ENCODE data around the gene UHRF1.

UHRF1 gene

DNA sequence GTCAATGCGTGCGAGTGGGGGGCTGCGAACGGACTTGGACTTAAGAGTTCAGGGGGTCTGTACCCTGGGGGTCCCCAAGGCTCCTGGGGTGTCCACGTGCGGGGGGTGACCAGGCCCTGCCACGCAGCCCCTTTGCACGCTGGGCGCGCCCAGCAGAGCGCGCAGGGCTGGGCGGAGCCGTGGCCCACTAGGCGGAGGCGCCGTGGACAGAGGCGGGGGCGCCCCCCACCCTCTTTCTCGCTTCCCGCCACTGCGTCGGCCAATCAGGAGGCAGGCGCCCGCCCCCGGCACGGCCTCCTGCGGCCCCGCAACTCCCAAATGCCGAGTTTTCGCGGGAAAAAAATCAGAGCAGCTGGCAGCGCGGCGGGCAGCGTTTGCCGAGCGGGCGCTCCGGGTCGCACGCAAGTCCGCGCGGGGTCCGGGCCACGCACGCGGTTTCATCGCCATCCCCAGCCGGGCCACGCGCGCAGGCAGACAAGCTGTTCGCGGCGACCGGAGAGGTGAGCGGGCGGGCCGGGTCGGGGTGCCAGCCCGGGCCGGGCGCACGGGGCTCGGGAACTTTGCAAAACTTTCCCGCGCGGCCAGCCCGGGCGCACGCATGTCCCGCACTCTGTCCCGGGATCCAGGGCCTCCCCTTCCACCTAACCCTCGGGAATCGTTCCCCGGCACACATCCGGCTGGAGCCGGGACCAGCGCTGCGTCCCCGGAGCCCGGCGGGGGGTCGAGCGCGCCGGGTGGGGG, at the start of gene UHRF1:
UHRF1 (plus strand) TSS at position 346 of the 741 bp plus-strand sequence. CDS start 1,385 bp downstream, outside the sequence.
- DNase-seq (ENCODE audit: low read depth), result no peak
- TF ChIP-seq, protein P1, sequence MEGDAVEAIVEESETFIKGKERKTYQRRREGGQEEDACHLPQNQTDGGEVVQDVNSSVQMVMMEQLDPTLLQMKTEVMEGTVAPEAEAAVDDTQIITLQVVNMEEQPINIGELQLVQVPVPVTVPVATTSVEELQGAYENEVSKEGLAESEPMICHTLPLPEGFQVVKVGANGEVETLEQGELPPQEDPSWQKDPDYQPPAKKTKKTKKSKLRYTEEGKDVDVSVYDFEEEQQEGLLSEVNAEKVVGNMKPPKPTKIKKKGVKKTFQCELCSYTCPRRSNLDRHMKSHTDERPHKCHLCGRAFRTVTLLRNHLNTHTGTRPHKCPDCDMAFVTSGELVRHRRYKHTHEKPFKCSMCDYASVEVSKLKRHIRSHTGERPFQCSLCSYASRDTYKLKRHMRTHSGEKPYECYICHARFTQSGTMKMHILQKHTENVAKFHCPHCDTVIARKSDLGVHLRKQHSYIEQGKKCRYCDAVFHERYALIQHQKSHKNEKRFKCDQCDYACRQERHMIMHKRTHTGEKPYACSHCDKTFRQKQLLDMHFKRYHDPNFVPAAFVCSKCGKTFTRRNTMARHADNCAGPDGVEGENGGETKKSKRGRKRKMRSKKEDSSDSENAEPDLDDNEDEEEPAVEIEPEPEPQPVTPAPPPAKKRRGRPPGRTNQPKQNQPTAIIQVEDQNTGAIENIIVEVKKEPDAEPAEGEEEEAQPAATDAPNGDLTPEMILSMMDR (IDR thresholded peaks at IDR 0.05; ENCODE audit: low read depth, low read length, missing control alignments), result no peak
- H3K4me3 ChIP-seq (ENCODE audit: low read depth, low read length), result peak within 1 kb of the TSS; percentile 73

DNA sequence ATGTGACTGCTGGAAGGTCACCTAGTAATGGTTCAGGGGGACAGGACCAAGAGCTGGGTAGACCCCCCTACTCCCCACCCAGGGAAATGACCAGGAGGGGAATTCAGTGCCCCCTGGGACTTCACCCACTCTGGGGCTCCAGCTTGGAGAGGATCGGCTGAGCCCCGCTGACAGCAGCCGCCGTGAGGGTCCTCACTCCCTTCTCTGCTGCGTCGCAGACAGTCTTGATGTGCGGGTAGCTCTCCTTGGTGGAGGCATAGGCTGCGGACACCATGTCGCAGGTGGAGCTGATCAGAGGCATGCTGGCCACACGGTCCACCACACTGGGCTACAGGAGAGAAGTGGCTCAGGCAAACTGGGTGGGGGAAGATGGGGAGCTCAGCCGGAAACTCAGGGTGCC, 49.6 kb upstream of the UHRF1 start:
- no peak overlapping the region for H3K4me3 ChIP-seq (ENCODE audit: low read depth, low read length)
- DNase-seq (ENCODE audit: low read depth), result no peak
- TF ChIP-seq, protein P1 (IDR thresholded peaks at IDR 0.05; ENCODE audit: low read depth, low read length, missing control alignments), result no peak

DNA sequence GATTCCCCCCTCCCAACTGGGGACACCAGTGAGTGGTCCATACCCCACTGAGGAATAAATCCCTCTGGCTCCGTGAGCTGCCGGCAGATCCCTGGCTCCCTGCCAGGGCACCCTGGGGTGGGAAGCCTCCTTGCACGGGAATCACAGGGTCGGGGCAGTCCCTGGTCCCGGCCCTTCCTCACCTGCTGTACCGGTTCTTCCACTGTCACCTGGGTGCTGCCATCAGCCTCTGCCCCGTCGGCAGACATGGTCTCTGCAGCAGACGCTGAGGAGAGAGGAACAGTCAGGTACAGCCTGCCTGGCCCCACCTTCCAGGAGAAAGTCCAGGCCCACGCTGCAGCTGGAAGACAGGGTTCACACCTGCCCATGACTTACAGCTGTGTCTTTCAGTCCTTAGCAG, 48.2 kb upstream of the UHRF1 start:
- no peak for DNase-seq (ENCODE audit: low read depth)
- TF ChIP-seq, protein P1 (IDR thresholded peaks at IDR 0.05; ENCODE audit: low read depth, low read length, missing control alignments), result no peak
- H3K4me3 ChIP-seq (ENCODE audit: low read depth, low read length), result no peak overlapping the region

DNA sequence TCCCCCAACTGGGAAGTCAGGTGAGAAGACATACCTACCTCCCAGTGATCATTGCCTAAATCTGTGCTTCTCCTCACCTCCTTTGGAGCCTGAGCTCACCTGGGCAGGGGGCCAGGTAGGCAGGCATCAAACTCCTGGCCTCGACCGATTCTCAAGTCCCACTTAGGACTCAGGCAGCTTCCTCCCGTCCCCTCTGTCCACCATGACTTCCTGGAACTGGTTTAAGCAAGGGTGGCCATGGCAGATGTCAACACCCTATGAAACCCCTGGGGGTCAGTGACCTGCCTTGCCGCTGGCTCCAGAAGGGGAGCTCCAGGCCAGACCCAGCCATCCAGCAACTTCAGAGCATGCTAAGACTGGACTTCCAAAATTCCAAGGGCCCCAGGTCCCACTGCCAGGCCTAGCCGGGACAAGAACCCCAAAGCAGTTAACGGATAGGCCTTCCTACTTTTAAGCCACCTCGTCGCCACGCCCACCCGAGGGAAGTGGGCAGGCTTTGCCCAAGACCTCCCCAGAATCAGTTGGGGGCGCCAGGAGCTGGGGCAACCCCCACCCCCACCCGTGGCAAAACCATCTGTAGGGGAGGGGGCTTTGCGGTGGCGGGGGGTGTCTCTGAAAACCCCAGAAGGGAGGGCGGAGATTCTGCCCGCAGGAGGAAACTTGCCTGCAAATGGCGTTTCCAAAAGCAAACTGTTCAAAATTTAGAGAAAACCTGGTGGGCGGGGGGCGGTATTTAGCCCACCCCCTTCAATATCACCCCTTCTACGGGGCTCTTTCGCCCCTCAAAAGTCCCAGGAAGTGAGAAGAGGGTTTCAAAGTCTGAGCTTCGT, 42.5 kb upstream of the UHRF1 start:
- no peak for DNase-seq (ENCODE audit: low read depth)
- TF ChIP-seq, protein P1 (IDR thresholded peaks at IDR 0.05; ENCODE audit: low read depth, low read length, missing control alignments), result no peak
- peak overlapping the region; percentile 83 for H3K4me3 ChIP-seq (ENCODE audit: low read depth, low read length)

DNA sequence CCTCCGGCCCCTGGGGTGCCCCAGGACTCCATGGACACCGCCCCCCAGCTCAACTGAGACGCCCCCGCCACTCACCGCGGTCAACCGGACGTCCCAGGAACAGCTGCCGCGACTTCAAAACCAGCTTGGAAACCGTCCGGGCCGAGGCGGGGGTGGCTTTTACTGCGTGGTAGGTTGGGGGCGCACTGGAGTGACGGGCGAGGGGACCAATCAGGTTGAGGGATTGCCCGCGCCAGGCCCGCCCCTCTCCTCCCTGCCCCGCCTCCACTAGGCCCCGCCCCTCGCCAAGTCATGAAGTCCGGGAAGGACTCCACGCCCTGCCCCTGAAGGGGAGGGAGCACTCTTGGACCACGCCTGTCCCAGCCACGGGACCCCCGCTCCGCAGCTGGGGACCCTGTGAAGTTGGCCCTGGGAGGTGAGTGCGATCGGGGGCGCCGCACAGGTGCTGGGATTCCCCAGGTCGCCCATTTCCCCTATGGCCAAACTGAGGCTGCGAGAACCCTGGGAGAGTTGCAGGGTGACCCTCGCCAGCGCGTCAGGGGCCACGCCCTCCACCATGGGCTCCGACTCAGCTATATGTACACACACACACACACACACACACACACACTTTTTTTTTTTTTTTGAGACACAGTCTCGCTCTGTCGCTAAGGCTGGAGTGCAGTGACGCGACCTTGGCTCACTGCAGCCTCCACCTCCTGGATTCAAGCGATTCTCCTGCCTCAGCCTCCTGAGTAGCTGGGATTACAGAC, 41.6 kb upstream of the UHRF1 start, which contains the start of gene PLIN3:
PLIN3 (minus strand) TSS at position 134 of the 752 bp plus-strand sequence. CDS start 6,273 bp downstream, outside the sequence.
- TF ChIP-seq, protein P1 (IDR thresholded peaks at IDR 0.05; ENCODE audit: low read depth, low read length, missing control alignments), result no peak
- peak; percentile 84 for DNase-seq (ENCODE audit: low read depth)
- H3K4me3 ChIP-seq (ENCODE audit: low read depth, low read length), result peak within 1 kb of the TSS; percentile 83

DNA sequence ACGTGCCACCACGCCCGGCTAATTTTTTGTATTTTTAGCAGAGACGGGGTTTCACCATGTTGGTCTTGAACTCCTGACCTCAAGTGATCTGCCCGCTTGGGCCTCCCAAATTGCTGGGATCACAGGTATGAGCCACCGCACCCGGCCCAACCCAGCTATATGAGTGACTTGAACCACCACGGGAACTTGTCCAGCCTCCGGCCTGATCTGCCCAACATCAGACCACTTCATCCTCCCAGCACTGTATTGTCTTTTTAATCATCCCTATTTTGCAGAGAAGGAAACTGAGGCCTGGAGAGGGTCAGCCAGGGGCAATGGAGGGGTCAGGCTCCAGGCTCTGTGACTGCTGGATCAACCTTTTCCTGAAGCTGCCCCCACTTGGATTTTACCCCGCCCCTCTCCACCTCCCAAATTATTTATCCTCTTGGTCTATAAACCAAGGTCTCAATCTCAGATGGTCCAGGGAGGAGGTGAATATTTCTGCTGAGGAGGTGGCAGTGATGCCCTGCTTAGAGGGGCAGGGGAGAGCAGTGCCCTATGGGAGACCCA, 40.9 kb upstream of the UHRF1 start:
- TF ChIP-seq, protein P1 (IDR thresholded peaks at IDR 0.05; ENCODE audit: low read depth, low read length, missing control alignments), result no peak
- no peak overlapping the region; the same call in none of the 2 replicates for H3K4me3 ChIP-seq (ENCODE audit: low read depth, low read length)
- no peak for DNase-seq (ENCODE audit: low read depth)
